GM12878 (cell line): Measurements from ENCODE around the gene SEC24A.

Experiments used
- CTCF ChIP-seq, 3 experiments: IDR thresholded peaks in 2 of 3; conservative IDR thresholded peaks in 1 of 3; 2 replicates each; pipeline ENCODE4 v1.5.1; 2011; ENCODE audit warnings: low read depth in 3 of 3, low read length in 3 of 3, mild to moderate bottlenecking in 3 of 3, control low read depth in 2 of 3, moderate library complexity in 2 of 3, inconsistent platforms in 1 of 3, mixed read lengths in 1 of 3; ENCODE audit not compliant: control insufficient read depth in 2 of 3, insufficient read depth in 1 of 3; ENCODE audit errors: extremely low read depth in 1 of 3
- HDAC2 ChIP-seq: fragments of 200-600 bp; sonication (generic); IDR thresholded peaks from 2 replicates; pipeline ENCODE4 v1.6.1; 2017
- NR2C2 ChIP-seq: IDR thresholded peaks from 2 replicates; pipeline ENCODE4 v1.6.1; 2011; ENCODE audit warnings: borderline replicate concordance, low read depth; ENCODE audit not compliant: control insufficient read depth, insufficient read length
- SIN3A ChIP-seq: IDR thresholded peaks from 2 replicates; pipeline ENCODE4 v1.6.1; 2012; ENCODE audit warnings: low read depth, low read length, improper control_type of control experiment

- no peak for TF ChIP-seq SIN3A
- no peak for TF ChIP-seq CTCF (IDR thresholded peaks at IDR 0.05 in 2 of 3, conservative IDR thresholded peaks at IDR 0.05 in 1 of 3; ENCODE audit: control insufficient read depth in 2 of 3, extremely low read depth in 1 of 3, insufficient read depth in 1 of 3, low read depth in 3 of 3, low read length in 3 of 3)
- TF ChIP-seq HDAC2, result no peak
- no peak for TF ChIP-seq NR2C2
Observed at GRCh38 chr5:134736173-134736812, 87.7 kb downstream of the SEC24A start.
